NCI-H345 treated with DMSO at 0.1 percent for 48 hours (cell line): ENCODE data around the gene TMEM63C.
A peak's percentile ranks its signal among the peaks of the same experiment; 100 is the strongest.

ENCODE experiments used
- DNase-seq: peaks from one replicate; lab custom pipeline; 2025; ENCODE audit not compliant: unreplicated experiment; lab: John Stamatoyannopoulos, UW

The TMEM63C gene

DNA sequence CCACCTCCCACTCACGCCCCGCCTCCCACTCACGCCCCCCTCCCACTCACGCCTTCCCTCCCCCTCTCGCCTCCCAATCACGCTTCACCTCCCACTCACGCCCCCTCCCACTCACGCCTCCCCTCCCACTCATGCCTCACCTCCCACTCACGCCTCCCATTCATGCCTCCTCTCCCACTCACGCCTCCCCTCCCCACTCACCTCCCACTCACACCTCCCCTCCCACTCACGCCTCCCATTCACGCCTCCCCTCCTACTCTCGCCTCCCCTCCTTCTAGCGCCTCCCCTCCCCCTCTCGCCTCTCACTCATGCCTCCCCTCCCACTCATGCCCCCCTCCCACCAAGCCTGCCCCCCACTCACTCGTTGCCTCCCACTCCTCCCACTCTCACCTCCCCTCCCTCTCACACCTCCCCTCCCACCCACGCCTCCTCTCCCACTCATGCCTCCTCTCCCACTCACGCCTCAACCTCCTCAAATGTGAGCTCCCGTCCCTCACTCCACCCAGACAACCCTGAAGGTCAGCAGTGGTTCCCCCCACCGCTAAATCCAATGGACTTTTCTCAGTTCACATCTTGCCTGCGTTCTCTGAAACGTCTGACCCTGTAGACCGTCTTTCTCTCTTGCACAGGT lies 39.8 kb downstream of the TMEM63C start:
- no peak for DNase-seq

DNA sequence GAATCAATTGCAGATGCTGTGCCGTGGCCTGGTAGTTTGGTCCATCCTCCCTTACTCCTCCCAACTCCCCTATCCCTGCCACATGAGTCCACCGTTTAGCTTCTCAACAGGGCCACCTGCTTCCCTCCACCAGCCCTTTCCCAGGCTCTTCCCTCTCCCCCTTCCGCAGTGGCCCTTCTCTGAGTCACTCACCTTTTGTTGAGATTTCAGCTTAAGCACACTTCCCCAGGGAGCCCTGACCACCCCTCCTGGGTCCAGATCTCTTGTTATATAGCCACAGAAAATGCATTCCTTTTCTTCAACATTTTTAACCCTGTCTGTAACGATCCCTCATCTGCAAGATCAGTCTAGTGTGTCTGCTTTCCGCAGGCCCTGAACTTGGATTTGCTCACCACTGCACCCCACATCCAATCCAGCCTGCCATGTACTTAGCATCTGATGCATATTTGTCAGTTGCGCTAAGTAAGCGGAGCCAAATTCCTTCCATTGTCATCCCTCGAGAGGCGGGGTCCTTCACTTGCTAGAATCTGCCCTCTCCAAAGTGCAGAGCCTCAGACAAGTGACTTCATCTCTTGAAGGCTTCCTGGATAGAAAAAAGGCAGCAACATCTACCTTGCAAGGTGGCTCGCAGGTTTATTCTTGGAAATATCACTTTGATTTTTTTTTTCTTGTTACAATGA lies 41.1 kb downstream of the TMEM63C start:
- no peak for DNase-seq

DNA sequence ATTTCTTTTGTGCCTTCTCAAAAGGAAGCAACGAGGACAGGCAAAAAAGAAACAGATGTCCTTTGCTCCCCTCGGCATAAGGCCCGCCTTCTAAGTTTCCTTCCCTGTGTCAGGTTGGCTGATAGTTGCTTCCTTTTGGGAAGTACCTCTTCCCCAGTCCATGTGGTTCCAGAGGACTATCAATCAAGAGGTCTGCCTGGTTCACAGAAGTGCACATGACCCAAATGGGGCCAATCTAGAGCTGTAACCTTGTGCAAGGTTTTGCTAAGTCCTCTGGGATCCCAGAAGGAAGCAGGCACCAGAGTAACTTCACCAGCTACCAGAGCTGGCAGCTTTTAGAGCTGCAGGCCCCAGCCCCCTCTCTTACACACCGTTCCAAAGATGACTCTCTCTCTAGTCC lies 42.6 kb downstream of the TMEM63C start:
- no peak for DNase-seq

DNA sequence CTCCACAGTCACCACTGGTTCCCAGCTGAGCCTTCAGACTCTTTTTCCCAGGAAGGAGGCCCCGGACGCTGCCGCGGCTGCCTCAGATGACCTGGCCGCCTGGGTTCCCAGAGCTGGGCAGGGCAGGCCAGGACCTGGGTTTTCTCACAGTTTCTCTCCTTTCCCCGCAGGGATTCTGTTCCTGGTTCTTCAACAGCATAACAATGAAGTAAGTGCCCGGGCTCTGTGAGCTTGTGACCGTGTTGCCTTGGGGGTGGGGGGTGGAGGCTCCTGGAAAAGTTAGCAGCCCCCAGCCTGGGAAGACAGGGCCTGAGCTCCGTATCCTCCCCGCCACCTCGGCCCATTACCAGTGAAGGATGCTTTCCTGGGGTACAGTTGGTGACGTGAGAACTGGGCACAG lies 43.7 kb downstream of the TMEM63C start:
- DNase-seq: no peak

DNA sequence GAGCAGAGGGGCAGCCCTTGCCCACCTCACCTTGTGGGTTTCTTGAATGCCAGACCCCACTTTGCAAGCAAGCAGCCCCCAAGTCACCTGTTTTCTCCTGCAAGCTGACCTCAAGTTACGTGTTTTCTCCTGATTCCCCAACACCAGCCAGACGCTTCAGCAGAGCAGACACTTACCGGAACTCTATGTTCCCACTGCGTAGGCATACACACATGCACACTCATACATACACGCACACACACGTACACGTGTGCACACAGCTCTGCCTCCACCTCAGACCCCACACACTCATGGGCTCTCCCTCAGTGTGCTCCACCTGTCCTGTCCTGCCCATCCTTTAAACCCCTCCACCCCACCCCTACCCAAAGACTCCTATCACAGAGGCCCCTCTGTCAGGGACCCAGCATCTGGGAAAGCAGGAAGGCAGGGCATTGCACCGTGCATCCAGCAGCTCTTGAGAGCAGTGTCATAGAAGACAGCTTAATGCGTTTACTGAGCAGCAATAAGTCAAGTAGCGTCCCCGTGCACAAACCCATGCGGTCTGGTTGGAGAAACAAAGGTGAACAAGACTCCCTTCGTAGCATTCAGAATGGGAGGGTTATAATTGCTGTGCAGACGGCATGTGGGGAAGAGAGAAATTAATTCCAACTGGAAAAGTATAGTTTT lies 44.4 kb downstream of the TMEM63C start:
- DNase-seq: no peak

- no peak for DNase-seq
Observed at GRCh38 chr14:77228056-77228455, 46.5 kb downstream of the TMEM63C start.

- peak; percentile 43 for DNase-seq
Observed at GRCh38 chr14:77230914-77231313, 49.3 kb downstream of the TMEM63C start.

DNA sequence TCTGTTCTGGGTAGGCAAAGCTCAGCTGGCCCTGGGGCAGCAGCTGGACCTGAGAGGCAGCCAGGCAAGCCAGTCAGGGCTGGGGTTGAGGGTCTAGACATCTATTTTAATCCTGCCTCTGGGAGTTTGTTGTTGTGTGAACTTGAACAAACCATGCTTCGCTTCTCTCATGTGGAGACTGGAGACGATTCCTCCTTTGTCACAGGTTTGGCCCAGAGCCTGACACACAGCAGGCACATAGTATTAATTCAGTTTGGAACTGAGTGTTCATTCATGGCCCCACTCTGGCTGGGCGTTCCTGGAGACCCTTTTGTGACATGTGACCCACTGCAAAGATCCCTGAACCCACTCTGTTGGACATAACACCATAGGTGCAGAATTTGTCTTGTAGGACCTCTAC lies 50.1 kb downstream of the TMEM63C start:
- peak; percentile 48 for DNase-seq

- no peak for DNase-seq
Observed at GRCh38 chr14:77236814-77237213, 55.2 kb downstream of the TMEM63C start.

DNA sequence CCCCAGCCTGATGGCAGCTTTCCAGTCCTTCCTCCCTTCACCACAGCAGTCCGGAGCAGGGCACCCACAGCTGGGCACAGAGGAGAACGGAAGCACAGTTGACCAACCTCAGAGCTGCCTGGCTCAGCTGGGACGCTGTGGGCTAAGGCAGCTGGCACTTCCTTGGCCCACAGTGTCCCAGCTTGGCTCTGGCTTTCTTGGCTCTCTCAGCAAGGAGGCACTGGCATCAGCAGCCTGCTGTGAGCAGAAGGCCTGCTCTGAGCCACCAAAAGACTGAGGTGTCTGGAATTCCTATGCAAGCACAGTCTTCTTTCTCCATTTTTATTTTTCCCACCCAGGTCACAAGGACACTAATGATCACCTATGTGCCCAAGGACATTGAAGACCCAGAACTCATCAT lies 56.8 kb downstream of the TMEM63C start:
- no peak for DNase-seq

DNA sequence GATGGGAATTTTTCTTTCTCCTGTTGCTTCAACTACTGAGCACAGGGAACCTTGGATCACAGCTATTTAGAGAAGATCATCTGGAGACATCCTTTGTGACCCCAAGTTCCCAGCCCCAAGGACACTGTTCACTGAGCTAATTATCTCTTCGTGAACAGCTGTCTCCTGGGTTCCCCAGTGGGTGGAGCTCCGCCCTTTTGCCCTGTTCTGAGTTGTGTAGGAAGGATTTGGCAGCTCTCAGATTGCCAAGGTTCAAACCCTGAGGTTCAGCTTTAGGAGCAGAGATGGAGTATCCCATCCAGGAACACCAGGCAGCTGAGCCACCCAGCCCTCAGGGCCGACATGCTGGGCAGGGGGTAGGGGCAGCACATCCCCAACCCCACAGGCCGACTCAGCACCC lies 57.4 kb downstream of the TMEM63C start:
- no peak for DNase-seq

DNA sequence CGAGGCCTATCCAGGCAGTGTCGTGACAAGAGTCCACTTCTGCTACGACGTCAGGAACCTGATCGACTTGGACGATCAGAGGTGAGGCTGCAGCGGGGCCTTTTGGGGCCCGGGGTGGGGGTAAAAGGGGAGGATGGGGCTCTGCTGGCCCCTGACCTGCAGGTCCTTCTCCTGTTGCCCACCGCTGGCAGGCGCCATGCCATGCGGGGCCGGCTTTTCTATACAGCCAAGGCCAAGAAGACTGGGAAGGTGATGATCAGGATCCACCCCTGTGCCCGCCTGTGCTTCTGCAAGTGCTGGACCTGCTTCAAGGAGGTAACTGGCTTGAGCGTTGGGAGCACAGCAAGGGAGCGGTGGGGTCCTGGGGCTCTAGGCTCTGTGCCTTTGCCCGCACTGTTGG lies 57.8 kb downstream of the TMEM63C start:
- no peak for DNase-seq

DNA sequence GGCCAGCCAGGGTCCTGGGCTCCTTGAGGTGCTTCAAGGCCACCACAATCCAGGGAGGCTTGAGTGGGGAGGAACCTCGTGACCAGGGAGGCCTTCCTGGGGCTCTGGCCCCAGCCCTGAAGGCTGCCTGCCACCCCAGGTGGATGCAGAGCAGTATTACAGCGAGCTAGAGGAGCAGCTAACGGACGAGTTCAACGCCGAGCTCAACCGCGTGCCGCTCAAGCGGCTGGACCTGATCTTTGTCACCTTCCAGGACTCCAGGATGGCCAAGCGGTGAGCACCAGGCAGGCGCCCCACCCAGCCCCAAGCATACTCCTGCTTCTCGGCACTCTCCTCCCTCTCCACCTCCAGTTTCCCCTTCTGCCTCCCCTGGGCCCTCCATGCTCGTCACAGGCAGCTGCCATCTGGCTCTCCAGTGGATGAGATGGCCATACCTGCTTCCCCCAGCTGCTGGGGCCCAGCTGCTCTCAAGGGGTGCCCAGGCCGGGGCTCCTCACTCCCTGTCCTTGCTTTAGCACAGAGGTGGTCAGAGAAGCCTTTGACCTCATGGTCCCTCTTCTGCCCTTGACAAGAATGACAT lies 58.8 kb downstream of the TMEM63C start:
- DNase-seq: no peak

GRCh38 chr14:77241955-77242354 lies 60.4 kb downstream of the TMEM63C start:
- DNase-seq: no peak

DNA sequence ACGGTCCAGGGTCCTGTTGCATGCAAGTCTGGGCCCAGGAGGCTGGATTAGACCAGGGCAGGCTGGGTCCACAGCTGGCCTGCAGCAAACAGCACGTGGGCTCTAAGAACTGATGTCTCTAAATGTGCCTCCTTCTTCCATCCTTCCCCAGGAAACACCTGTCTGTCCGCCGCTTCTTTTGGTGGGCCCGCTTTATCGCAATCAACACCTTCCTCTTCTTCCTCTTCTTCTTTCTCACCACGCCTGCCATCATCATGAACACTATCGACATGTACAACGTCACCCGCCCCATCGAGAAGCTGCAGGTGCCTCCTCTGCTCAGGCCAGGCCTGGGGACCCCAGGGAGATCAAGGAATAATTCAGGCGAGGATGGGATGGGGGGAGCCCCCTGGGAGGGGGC lies 61.2 kb downstream of the TMEM63C start:
- DNase-seq: no peak

DNA sequence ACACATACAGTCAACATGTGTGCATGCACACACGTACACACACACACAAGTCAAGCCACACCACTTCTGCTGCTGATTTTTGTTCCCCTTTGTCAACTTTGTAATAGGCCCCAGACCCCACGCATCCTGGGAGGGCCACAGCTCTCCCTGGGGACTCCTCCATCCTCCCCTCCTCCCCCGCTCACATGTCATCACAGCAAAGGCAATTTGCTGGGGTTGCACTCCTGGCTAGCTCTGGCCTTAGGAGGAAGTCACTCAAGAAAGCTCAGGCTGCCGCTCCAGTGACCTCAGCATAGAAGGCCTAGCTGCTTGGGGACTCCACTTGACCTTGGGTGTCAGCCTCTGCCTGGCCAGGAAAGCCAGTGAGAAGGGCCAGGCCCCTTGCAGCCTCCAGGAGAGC lies 62.3 kb downstream of the TMEM63C start:
- DNase-seq: no peak

GRCh38 chr14:77245820-77246219 lies 64.2 kb downstream of the TMEM63C start:
- no peak for DNase-seq

- DNase-seq: no peak
Observed at GRCh38 chr14:77246784-77247183, 65.2 kb downstream of the TMEM63C start.

- DNase-seq: no peak
Observed at GRCh38 chr14:77248666-77249065, 67.1 kb downstream of the TMEM63C start.

DNA sequence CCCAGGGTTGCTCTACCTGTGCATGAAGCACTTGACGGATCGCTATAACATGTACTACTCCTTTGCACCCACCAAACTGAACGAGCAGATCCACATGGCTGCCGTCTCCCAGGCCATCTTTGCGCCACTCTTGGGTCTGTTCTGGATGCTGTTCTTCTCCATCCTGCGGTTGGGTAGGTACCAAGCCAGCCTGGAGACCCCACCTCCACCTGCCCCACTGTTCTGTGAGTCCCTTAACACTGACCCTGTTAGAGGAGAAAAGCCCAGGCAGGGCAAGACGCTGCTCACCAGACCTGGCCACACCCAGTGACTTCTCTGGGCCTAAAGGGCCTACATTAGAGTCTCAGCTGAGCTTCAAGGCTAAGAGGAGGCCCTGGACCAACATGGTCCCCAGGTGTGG lies 67.7 kb downstream of the TMEM63C start:
- no peak for DNase-seq

GRCh38 chr14:77250927-77251326 lies 69.3 kb downstream of the TMEM63C start:
- no peak for DNase-seq

GRCh38 chr14:77251870-77252269 lies 70.3 kb downstream of the TMEM63C start:
- no peak for DNase-seq
